Measurements from ENCODE around the gene CFLAR. TPM values are rescaled to one million over a fixed set of nuclear protein-coding genes. Genes with fewer than 3 reads are reported as not detected.
A peak's percentile ranks its signal among the peaks of the same experiment; 100 is the strongest.

Gene CFLAR
- 100 to 1,000 TPM; 154 to 179 TPM for total RNA-seq

- Histone ChIP-seq H3K36me3 (peaks cover 6% of the 10 kb centered on the region), H3K4me3 (peak within 1 kb of the TSS; percentile 79 to 96), H3K9me3 (no peaks in the 10 kb centered on the region), H3K4me1 (peaks cover 0 to 20% of the 10 kb centered on the region in 2 donors), H3K27ac (peak within 1 kb of the TSS; percentile 99 to 100), H3K27me3 (no peaks in the 10 kb centered on the region)
- peak; percentile 83 for DNase-seq (ENCODE audit: low spot score)
- TF ChIP-seq CTCF (IDR thresholded peaks at IDR 0.05) = no peak
Measured at GRCh38 chr2:201116115-201116958, at the start of gene CFLAR. Gene CFLAR, plus strand, starts transcription at chr2:201116164. Its CDS starts 13,702 bp downstream, at chr2:201129866.

- H3K27ac ChIP-seq = peak overlapping the region; percentile 86 to 89
- H3K4me1 ChIP-seq = peaks cover 0 to 44% of the 10 kb centered on the region in 2 donors
- H3K4me3 ChIP-seq = peak overlapping the region; percentile 86 to 98
- DNase-seq (ENCODE audit: low spot score) = no peak
- no peaks in the 10 kb centered on the region for H3K9me3 ChIP-seq
- no peaks in the 10 kb centered on the region for H3K36me3 ChIP-seq
- no peak for TF ChIP-seq CTCF (IDR thresholded peaks at IDR 0.05)
- H3K27me3 ChIP-seq = no peaks in the 10 kb centered on the region
Measured at GRCh38 chr2:201070948-201071478, 45.0 kb upstream of the CFLAR start.

GRCh38 chr2:201071479-201072200 is 44.3 kb upstream of the CFLAR start, which contains the start of the genes HYCC2 and NDUFB3:
Gene HYCC2, minus strand, starts transcription at chr2:201071671. Its CDS starts 47,662 bp downstream, at chr2:201024009.
Gene NDUFB3, plus strand, starts transcription at chr2:201072001. Its CDS starts 6,882 bp downstream, at chr2:201078883.
- no peaks in the 10 kb centered on the region for H3K36me3 ChIP-seq
- H3K27me3 ChIP-seq = no peaks in the 10 kb centered on the region
- H3K4me1 ChIP-seq = peaks cover 0 to 44% of the 10 kb centered on the region in 2 donors
- peak; percentile 93 for DNase-seq (ENCODE audit: low spot score)
- H3K4me3 ChIP-seq = peak within 1 kb of the TSS; percentile 86 to 98
- peak within 1 kb of the TSS; percentile 86 to 89 for H3K27ac ChIP-seq
- peak; percentile 11 to 55 for TF ChIP-seq CTCF (IDR thresholded peaks at IDR 0.05)
- H3K9me3 ChIP-seq = no peaks in the 10 kb centered on the region

GRCh38 chr2:201072201-201072530 is 43.8 kb upstream of the CFLAR start:
- no peak for DNase-seq (ENCODE audit: low spot score)
- H3K4me1 ChIP-seq = peaks cover 0 to 44% of the 10 kb centered on the region in 2 donors

GRCh38 chr2:201073071-201073470 is 42.9 kb upstream of the CFLAR start:
- DNase-seq (ENCODE audit: low spot score) = no peak
- no peaks in the 10 kb centered on the region for H3K9me3 ChIP-seq
- H3K4me3 ChIP-seq = no peak overlapping the region
- no peaks in the 10 kb centered on the region for H3K27me3 ChIP-seq
- TF ChIP-seq CTCF (IDR thresholded peaks at IDR 0.05) = no peak
- no peaks in the 10 kb centered on the region for H3K36me3 ChIP-seq
- peaks cover 0 to 40% of the 10 kb centered on the region in 2 donors for H3K4me1 ChIP-seq
- no peak overlapping the region for H3K27ac ChIP-seq

More at GRCh38 chr2:201072201-201072530, 43.8 kb upstream of the CFLAR start:
- no peaks in the 10 kb centered on the region for H3K9me3 ChIP-seq
- H3K27me3 ChIP-seq = no peaks in the 10 kb centered on the region
- no peaks in the 10 kb centered on the region for H3K36me3 ChIP-seq
- H3K27ac ChIP-seq = peak overlapping the region; percentile 86 to 89
- no peak for TF ChIP-seq CTCF (IDR thresholded peaks at IDR 0.05)
- H3K4me3 ChIP-seq = peak overlapping the region; percentile 86 to 98

Data from right atrium auricular region (tissue), 2 donors.